Measurements from ENCODE around the gene MKNK1.
"Not testable (repeated sequence)": the region's sequence is repeated elsewhere in the genome, so short reads cannot be mapped to it uniquely, and the experiment has no call there.

The MKNK1 gene

GRCh38 chr1:46603858-46604549, at the start of gene MKNK1:
MKNK1 (minus strand) TSS chr1:46604268; CDS start chr1:46583327, 20,941 bp downstream.
- peak; percentile 96 for DNase-seq (ENCODE audit: low spot score)

- no peak for DNase-seq (ENCODE audit: low spot score)
Observed at GRCh38 chr1:46653405-46653958, 49.4 kb upstream of the MKNK1 start.

- no peak for DNase-seq (ENCODE audit: low spot score)
Observed at GRCh38 chr1:46652321-46653100, 48.4 kb upstream of the MKNK1 start.

GRCh38 chr1:46651152-46651551, 47.1 kb upstream of the MKNK1 start:
- DNase-seq (ENCODE audit: low spot score), result not testable (repeated sequence)

DNA sequence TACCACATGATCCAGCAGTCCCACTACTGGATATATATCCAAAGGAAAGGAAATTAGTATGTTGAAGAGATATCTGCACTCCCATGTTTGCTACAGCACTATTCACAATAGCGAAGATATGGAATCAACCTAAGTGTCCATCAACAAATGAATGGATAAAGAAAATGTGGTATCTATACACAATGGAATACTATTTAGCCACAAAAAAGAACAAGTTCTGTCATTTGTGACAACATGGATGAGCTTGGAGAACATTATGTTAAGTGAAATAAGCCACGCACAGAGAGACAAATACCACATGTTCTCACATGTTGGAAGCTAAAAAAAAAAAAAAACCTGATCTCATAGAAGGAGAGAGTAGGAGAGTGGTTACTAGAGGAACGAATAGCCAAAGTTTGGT, 46.4 kb upstream of the MKNK1 start:
- DNase-seq (ENCODE audit: low spot score), result no peak

GRCh38 chr1:46649764-46650163, 45.7 kb upstream of the MKNK1 start:
- no peak for DNase-seq (ENCODE audit: low spot score)

- no peak for DNase-seq (ENCODE audit: low spot score)
Observed at GRCh38 chr1:46647611-46648010, 43.5 kb upstream of the MKNK1 start.

DNA sequence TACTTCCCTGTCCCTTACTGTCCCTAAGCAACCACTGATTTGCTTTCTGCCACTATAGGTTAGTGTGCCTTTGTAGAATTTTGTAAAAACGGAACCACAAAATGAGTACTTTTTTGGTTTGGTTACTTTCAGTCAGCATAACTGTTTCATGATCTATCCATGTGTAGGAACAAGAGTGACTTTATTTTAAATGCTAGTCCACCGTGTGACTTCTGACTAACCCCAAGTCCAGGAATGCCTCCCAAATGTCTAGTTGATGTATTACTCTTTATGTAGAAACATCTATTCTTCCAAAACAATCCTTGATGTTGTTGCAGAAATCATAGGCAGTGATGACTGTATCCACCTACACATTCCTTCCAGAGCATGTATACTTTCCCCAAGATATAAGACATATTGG, 42.8 kb upstream of the MKNK1 start:
- no peak for DNase-seq (ENCODE audit: low spot score)

DNA sequence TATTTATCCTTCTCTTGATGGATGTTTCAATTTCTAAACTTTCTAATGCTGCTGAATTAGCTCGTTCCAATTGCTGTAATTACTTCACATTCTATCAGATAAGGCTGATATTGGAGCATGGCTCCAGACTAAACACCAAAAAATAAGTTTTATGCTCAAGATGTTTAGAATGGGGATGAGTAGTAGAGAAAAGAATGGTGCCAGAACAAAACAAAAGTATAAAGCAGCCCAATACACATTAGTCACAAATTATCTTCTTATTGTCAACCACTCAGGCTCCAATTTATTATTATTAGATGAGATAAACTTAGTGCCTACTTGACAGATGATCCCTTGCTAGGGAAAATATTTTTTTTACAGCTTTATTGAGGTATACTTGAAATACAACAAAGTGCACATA, 42.3 kb upstream of the MKNK1 start:
- no peak for DNase-seq (ENCODE audit: low spot score)

DNA sequence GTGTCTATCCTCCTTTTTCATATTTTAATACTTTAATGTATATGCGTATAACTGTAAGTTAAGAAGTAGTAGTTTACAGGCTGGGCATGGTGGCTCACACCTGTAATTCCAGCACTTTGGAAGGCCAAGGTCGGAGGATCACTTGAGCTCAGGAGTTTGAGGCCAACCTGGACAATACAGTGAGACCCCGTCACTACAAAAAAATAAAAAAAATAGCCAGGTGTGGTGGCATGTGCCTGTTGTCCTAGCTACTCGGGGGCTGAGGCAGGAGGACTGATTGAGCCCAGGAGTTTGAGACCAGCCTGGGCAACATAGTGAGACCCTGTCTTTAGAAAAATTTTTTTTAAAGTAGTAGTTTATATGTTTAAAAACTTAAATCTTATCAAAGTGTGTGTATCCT, 41.7 kb upstream of the MKNK1 start:
- DNase-seq (ENCODE audit: low spot score), result no peak

- no peak for DNase-seq (ENCODE audit: low spot score)
Observed at GRCh38 chr1:46643368-46643775, 39.3 kb upstream of the MKNK1 start.

- no peak for DNase-seq (ENCODE audit: low spot score)
Observed at GRCh38 chr1:46642115-46642680, 38.1 kb upstream of the MKNK1 start.

- no peak for DNase-seq (ENCODE audit: low spot score)
Observed at GRCh38 chr1:46639547-46639946, 35.5 kb upstream of the MKNK1 start.

DNA sequence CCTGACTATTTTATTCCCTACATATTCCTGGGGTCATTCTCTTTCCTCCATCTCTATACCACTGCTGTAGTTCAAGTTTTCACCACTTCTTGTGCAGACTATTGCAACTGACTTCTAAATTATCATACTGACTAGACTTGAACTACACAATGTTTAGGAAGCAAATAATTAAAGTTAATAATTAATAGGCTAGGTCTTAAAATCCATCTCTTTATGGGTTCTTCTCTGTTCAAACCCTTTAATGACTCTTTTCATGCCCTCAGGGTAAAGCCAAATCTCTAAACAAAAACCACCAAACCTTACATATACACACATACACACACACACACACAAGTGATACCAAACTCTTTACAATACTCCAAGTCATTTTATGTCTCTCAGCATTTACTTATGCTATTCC, 34.9 kb upstream of the MKNK1 start:
- DNase-seq (ENCODE audit: low spot score), result no peak

GRCh38 chr1:46637444-46638083, 33.5 kb upstream of the MKNK1 start:
- DNase-seq (ENCODE audit: low spot score), result no peak

GRCh38 chr1:46635205-46635604, 31.1 kb upstream of the MKNK1 start:
- DNase-seq (ENCODE audit: low spot score), result no peak

DNA sequence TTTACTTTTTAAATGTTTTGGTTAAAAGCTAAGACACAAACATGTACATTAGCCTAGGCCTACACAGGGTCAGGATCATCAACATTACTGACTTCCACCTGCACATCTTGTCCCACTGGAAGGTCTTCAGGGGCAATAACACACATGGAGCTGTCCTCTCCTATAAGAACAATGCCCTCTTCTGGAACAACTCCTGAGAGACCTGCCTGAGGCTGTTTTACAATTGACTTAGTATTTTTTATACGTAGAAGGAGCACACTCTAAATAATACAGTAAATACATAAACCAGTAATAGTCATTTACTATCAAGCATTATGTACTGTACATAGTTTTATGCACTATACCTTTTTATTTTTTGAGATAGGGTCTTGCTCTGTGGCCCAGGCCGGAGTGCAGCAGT, 26.7 kb upstream of the MKNK1 start:
- DNase-seq (ENCODE audit: low spot score), result no peak

DNA sequence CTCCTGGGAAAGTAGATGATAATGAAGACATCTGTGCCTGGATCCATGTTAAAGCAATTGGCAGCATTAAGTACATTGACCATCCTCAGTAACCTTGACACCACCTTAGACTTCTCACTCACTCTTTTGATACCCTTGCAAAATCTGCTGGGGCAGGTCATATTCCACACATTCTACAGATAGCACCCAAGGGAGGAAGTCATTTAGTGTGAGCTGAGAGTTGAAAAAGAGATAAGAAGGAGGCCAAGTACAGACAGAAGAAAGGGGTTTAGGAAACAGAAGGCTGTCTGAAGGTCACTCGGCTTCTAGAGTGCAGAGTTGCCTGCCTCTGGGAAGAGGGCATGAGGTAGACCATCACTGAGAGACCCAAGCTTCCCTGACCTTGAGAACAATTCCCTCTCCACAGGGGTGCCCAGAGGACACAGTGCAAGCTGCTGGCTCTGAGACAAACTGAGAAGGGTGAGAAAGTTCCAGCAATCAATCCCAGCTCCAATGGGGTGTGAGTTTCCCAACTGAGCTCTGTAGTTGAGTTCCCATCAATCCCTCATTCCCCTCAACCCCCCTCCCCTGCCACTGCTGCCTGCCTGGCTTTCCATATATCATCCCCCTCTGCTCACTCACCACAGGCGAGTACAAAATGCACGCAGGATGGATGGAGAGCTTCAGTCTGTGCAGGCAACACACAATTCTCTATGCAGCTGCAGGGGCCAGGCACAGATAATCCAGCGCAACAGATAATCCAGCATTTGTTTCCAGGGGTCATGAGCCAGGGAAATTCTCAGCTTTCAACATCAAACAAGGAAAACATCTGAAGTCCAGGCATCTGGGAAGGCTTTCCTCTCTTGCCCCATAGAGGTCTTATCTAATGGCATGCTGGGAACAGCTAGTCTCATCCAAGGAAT, 19.9 kb upstream of the MKNK1 start:
- DNase-seq (ENCODE audit: low spot score), result peak; percentile 33

GRCh38 chr1:46622344-46622743, 18.3 kb upstream of the MKNK1 start:
- no peak for DNase-seq (ENCODE audit: low spot score)

- DNase-seq (ENCODE audit: low spot score), result no peak
Observed at GRCh38 chr1:46621930-46622329, 17.9 kb upstream of the MKNK1 start.

GRCh38 chr1:46619656-46620258, 15.7 kb upstream of the MKNK1 start:
- peak; percentile 18 for DNase-seq (ENCODE audit: low spot score)

Data from left forelimb (tissue), 1 donor.